Ectodermal cell (in vitro differentiated cells): ENCODE data around the gene PBRM1.

Experiments
- H3K27ac ChIP-seq: 2 replicates; pipeline ENCODE4 v1.7.0; 2013; ENCODE audit warnings: mild to moderate bottlenecking, low read depth, low read length; ENCODE audit not compliant: insufficient read depth, poor library complexity, severe bottlenecking
- H3K27me3 ChIP-seq: 2 replicates; pipeline ENCODE4 v1.7.0; 2013; ENCODE audit warnings: mild to moderate bottlenecking, low read length; ENCODE audit not compliant: insufficient read depth, control insufficient read depth, poor library complexity, severe bottlenecking
- H3K36me3 ChIP-seq: one replicate; pipeline ENCODE4 v1.7.0; 2013; ENCODE audit warnings: low read length; ENCODE audit not compliant: control insufficient read depth, insufficient read depth
- H3K4me1 ChIP-seq: one replicate; pipeline ENCODE4 v1.7.0; 2013; ENCODE audit warnings: low read length; ENCODE audit not compliant: control insufficient read depth, insufficient read depth
- H3K4me3 ChIP-seq: 2 replicates; pipeline ENCODE4 v1.7.0; 2013; ENCODE audit warnings: low read depth, low read length, control low read depth; ENCODE audit not compliant: insufficient read depth
- H3K9me3 ChIP-seq: 2 replicates; pipeline ENCODE4 v1.7.0; 2013; ENCODE audit warnings: mild to moderate bottlenecking, low read length, moderate library complexity; ENCODE audit not compliant: control insufficient read depth
- WGBS, 2 experiments: methylation state at CpG; one replicate each; pipeline ENCODE4 v1.1.7; 2013; ENCODE audit warnings: missing lambda C conversion rate in 2 of 2; 5-methylcytosine and 5-hydroxymethylcytosine counted together

PBRM1 gene

DNA sequence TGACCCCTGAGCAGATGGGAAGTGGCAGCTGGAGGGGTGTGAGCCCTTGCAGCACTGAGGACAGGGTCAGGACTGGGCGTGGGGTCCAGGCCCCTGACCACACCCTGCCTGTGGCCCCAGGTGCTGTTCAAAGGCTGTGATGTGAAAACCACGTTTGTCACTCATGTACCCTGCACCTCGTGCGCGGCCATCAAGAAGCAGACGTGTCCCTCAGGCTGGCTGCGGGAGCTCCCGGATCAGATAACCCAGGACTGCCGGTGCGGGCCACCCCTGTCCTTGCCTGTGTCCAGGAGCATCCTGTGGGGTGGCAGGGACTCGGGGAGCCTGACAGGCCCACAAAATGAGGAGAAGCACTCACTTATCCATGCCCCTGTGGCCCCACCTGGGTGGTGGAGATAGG lies 184.7 kb downstream of the PBRM1 start:
- H3K4me3 ChIP-seq: no peak overlapping the region
- no peaks in the 10 kb centered on the region for H3K36me3 ChIP-seq
- no peak overlapping the region for H3K27ac ChIP-seq
- H3K4me1 ChIP-seq: peaks cover 2% of the 10 kb centered on the region
- no peaks in the 10 kb centered on the region for H3K9me3 ChIP-seq
- WGBS, 2 experiments: 92 to 93% methylated on average over 11 of the region's 11 CpGs
- H3K27me3 ChIP-seq: no peaks in the 10 kb centered on the region

DNA sequence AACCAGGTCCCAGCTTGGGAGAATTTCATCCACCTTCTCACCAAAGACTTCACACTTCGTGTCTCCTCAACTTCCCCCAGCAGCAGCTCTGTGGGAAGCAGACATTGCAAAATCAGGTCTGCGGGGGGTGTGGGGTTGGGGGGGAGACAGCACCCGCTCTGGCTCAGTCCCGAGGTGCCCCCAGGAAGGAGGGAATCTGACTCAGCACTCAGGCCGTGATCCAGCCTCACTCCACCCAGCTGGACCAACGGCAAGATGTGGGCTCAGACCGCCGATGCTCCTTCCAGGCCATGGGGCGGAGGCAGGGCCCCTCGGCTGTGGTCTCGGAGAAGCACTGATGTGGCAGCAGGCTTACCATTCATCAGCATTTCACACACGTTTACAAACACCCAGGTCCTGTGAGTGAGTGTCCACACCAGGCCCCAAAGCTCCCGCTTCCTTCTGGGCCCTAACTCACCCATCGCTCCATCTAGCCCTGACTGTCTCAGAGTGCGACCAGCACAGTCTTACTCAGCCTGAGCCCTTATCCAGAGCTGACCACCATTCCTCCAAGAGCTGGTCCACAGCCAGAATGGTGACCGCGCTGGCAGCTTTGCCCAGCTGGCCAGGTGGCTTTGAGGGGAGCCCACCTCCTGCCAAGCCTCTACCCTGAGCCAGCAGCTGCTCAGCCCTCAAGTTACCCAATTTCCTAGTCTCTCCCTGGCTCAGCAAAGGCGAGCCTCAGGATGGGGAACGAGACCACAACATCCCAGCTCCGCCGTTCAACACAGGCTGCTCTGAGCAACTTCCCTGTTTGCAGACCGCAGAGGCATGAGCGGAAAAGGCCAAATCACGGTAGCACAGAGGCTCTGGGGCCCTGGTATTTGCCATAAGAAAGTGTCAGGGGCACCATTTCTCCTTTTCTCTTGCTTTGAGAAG lies 187.3 kb downstream of the PBRM1 start:
- no peaks in the 10 kb centered on the region for H3K4me1 ChIP-seq
- no peak overlapping the region for H3K4me3 ChIP-seq
- no peaks in the 10 kb centered on the region for H3K27me3 ChIP-seq
- WGBS, 2 experiments: 91 to 93% methylated on average over 24 of the region's 24 CpGs
- no peak overlapping the region for H3K27ac ChIP-seq
- no peaks in the 10 kb centered on the region for H3K36me3 ChIP-seq
- H3K9me3 ChIP-seq: no peaks in the 10 kb centered on the region

DNA sequence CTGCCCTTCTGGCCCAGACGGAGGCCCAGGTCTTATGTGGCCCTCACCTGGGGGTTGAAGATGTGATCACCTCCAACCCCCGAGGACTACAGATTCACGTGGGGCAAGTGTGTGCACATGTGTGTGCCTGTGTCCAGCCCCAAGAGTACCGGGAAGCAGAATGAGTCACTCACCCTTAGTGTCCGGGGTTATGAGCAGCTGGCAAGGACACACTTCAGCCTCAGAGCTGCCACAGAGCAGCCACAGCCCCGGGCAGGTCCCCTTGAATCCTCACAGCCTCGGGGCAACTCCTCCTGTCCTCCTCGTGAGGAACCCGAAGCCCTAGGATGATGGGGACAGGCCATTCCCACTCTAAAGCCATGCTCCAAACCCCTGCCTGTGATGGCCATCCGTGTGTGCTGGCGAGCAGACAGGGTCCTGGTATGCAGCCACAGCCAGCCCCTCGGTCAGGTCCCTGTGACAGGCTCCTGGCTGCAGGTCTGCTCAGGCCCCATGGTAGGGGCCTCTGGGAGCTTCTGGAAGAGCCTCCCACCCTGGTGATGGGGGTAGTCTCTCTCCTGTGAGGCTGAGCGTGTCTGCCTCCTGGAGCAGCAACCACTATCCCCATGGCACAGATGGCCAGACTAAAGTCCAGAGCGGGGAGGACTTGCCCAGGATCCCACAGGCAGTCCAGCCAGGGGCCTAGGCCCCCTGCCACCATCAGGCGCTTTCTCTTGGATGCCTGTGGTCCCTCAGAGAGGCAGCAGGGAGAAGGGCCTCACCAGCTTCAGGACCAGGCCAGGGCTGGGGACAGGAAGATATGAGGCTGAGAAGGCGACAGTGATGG lies 189.7 kb downstream of the PBRM1 start:
- Histone ChIP-seq H3K27ac (no peak overlapping the region), H3K4me3 (no peak overlapping the region), H3K27me3 (no peaks in the 10 kb centered on the region), H3K36me3 (peaks cover 8% of the 10 kb centered on the region), H3K9me3 (no peaks in the 10 kb centered on the region), H3K4me1 (no peaks in the 10 kb centered on the region)
- 92 to 93% methylated on average over 16 of the region's 16 CpGs for WGBS, 2 experiments
